ENCODE results near the gene TMSB4Y. TPM values are rescaled to one million over a fixed set of nuclear protein-coding genes. Genes with fewer than 3 reads are reported as not detected.

Gene TMSB4Y
- polyA plus RNA-seq, 1 donor (not counting 4 experiments of a cell fraction or from before 2014, with no cell fraction given), result not detected

DNA sequence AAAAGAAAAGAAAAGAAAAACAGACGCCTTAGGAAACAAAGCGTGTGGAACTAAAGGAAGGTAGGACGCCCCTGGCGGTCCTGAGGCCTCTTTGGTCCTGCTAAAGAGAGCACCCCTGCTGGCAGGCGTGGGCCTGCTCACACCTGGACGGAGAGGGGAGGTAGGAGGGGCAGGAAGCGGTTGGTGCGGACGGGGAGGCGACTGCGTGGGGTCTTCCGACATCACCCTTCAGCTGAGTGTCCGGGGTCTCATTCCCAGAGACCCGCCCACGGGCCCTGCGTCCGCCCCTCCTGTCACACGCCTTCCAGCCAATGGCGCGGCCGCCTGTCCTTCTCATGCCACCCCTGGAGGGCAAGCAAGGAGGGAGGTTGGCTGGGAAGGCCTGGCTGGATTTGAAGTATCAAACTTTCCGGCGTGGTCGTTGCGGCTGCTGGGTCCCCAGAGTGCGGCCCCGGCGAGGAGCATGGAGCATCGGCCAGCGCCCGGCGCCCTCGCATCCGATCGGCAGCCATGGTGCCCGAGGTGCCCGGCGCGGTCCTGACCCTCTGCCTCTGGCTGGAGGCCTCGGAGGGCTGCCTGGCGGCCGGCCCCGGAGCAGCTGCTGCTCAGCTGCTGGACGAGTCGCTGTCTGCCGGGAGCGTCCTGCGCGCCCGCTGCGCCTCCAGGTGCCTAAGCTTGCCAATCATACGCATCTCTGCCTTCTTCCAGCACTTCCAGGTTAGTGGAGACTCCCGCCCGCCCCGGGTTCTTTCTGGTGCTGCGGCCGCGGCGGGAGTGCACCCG is 47.8 kb downstream of the TMSB4Y start:
- no peaks in the 10 kb centered on the region for H3K27me3 ChIP-seq (ENCODE audit: control insufficient read depth, extremely low read depth, insufficient read depth, low read length)
- H3K9me3 ChIP-seq (ENCODE audit: control insufficient read depth, low read depth, low read length), result no peaks in the 10 kb centered on the region
- no peak for DNase-seq (ENCODE audit: low read depth, low spot score)
- no peaks in the 10 kb centered on the region for H3K4me1 ChIP-seq (ENCODE audit: control insufficient read depth, extremely low read depth, insufficient read depth, low read length)
- H2AFZ ChIP-seq (ENCODE audit: control insufficient read depth, low read length), result no peak overlapping the region
- H4K20me1 ChIP-seq (ENCODE audit: control insufficient read depth, extremely low read depth, insufficient read depth, low read length), result no peaks in the 10 kb centered on the region
- no peak overlapping the region for H3K4me3 ChIP-seq (ENCODE audit: control insufficient read depth in 2 of 3, extremely low read depth in 1 of 3, insufficient read depth in 2 of 3, low read depth in 1 of 3, low read length in 3 of 3)
- no peak for FAIRE-seq
- dilution Hi-C loops (cut with MboI; ENCODE audit: extremely low pct_ligation_motif_present, low sequenced_read_pairs), result no loop called here
- no peaks in the 10 kb centered on the region for H3K36me3 ChIP-seq (ENCODE audit: control insufficient read depth in 2 of 2, extremely low read depth in 1 of 2, insufficient read depth in 2 of 2, low read length in 2 of 2)
- H3K79me2 ChIP-seq (ENCODE audit: control insufficient read depth, insufficient read depth, low read length), result no peaks in the 10 kb centered on the region
- TF ChIP-seq, protein P1, sequence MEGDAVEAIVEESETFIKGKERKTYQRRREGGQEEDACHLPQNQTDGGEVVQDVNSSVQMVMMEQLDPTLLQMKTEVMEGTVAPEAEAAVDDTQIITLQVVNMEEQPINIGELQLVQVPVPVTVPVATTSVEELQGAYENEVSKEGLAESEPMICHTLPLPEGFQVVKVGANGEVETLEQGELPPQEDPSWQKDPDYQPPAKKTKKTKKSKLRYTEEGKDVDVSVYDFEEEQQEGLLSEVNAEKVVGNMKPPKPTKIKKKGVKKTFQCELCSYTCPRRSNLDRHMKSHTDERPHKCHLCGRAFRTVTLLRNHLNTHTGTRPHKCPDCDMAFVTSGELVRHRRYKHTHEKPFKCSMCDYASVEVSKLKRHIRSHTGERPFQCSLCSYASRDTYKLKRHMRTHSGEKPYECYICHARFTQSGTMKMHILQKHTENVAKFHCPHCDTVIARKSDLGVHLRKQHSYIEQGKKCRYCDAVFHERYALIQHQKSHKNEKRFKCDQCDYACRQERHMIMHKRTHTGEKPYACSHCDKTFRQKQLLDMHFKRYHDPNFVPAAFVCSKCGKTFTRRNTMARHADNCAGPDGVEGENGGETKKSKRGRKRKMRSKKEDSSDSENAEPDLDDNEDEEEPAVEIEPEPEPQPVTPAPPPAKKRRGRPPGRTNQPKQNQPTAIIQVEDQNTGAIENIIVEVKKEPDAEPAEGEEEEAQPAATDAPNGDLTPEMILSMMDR (optimal IDR thresholded peaks at IDR 0.05 in 1 of 3, IDR thresholded peaks at IDR 0.05 in 1 of 3, conservative IDR thresholded peaks at IDR 0.05 in 1 of 3; ENCODE audit: extremely low read depth in 1 of 3, insufficient read depth in 2 of 3, low read length in 3 of 3), result no peak
- no peak for TF ChIP-seq EZH2 (IDR thresholded peaks at IDR 0.05; ENCODE audit: low read length)
- no peak overlapping the region for H3K27ac ChIP-seq (ENCODE audit: control insufficient read depth, insufficient read depth, low read length)
- no peaks in the 10 kb centered on the region for H3K9me1 ChIP-seq (ENCODE audit: control insufficient read depth, extremely low read depth, insufficient read depth, low read length)
- no peak overlapping the region for H3K9ac ChIP-seq (ENCODE audit: control insufficient read depth, extremely low read depth, insufficient read depth, low read length)
- H3K4me2 ChIP-seq (ENCODE audit: control insufficient read depth, extremely low read depth, insufficient read depth, low read depth, low read length), result no peak overlapping the region

DNA sequence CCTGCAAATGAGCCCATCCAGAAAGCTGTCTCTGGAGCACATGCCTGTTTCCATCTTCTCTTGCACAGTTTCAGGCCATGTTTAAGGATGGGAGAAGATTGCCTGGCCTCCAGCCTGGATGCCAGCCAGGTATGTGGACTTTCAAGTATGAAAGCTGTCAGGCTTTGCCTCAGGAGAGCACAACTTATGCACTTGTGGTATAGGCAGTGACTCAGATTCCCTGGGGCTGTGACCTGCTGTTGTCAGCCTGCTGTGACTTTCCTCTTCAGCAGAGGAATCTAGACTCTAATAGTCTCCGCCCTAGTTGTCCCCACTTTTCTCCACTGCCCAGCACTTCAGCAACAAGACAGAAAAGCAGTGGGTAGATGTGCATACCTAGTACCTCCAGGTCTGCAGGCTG is 51.0 kb downstream of the TMSB4Y start:
- no peaks in the 10 kb centered on the region for H3K9me1 ChIP-seq (ENCODE audit: control insufficient read depth, extremely low read depth, insufficient read depth, low read length)
- dilution Hi-C loops (cut with MboI; ENCODE audit: extremely low pct_ligation_motif_present, low sequenced_read_pairs), result no loop called here
- no peak overlapping the region for H3K9ac ChIP-seq (ENCODE audit: control insufficient read depth, extremely low read depth, insufficient read depth, low read length)
- no peak overlapping the region for H2AFZ ChIP-seq (ENCODE audit: control insufficient read depth, low read length)
- H3K36me3 ChIP-seq (ENCODE audit: control insufficient read depth in 2 of 2, extremely low read depth in 1 of 2, insufficient read depth in 2 of 2, low read length in 2 of 2), result no peaks in the 10 kb centered on the region
- no peaks in the 10 kb centered on the region for H3K27me3 ChIP-seq (ENCODE audit: control insufficient read depth, extremely low read depth, insufficient read depth, low read length)
- FAIRE-seq (no peak), DNase-seq (ENCODE audit: low read depth, low spot score) (no peak)
- TF ChIP-seq, protein P1 (optimal IDR thresholded peaks at IDR 0.05 in 1 of 3, IDR thresholded peaks at IDR 0.05 in 1 of 3, conservative IDR thresholded peaks at IDR 0.05 in 1 of 3; ENCODE audit: extremely low read depth in 1 of 3, insufficient read depth in 2 of 3, low read length in 3 of 3), result no peak
- H3K79me2 ChIP-seq (ENCODE audit: control insufficient read depth, insufficient read depth, low read length), result no peaks in the 10 kb centered on the region
- no peaks in the 10 kb centered on the region for H3K4me1 ChIP-seq (ENCODE audit: control insufficient read depth, extremely low read depth, insufficient read depth, low read length)
- no peaks in the 10 kb centered on the region for H4K20me1 ChIP-seq (ENCODE audit: control insufficient read depth, extremely low read depth, insufficient read depth, low read length)
- no peak overlapping the region for H3K4me2 ChIP-seq (ENCODE audit: control insufficient read depth, extremely low read depth, insufficient read depth, low read depth, low read length)
- no peaks in the 10 kb centered on the region for H3K9me3 ChIP-seq (ENCODE audit: control insufficient read depth, low read depth, low read length)
- no peak overlapping the region for H3K4me3 ChIP-seq (ENCODE audit: control insufficient read depth in 2 of 3, extremely low read depth in 1 of 3, insufficient read depth in 2 of 3, low read depth in 1 of 3, low read length in 3 of 3)
- no peak overlapping the region for H3K27ac ChIP-seq (ENCODE audit: control insufficient read depth, insufficient read depth, low read length)

Other genes starting within 250 kb of the TMSB4Y start
- gene UTY, start 223.9 kb upstream of the TMSB4Y start, polyA plus RNA-seq, result not detected in 3 replicates